ENCODE results near the gene ADAMTS17.

The ADAMTS17 gene

DNA sequence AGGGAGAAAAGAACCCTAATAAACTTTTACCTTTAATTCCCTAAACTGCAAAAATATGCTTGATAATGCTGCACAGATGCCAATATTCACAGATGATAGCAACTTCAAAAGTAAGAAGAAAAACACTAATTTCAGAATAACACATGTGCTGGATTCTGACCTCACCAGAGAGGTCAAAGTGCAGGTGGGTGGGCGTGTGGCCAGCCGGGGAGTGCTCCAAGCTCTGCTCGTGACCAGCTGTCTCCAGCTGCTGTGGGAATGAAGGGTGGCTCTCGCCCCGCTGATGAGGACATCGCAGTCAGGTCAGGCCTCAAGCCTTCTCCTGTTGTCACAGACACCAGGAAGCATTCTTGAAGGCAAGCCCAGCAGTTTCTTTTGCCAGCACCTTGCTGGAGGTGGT is 57.1 kb downstream of the ADAMTS17 start:
- no peak for DNase-seq (ENCODE audit: low read depth)
- TF ChIP-seq MAX (IDR thresholded peaks at IDR 0.05; ENCODE audit: low read depth, low read length) (no peak), MYC (IDR thresholded peaks at IDR 0.05; ENCODE audit: low read depth, low read length) (no peak), POLR2A (IDR thresholded peaks at IDR 0.05; ENCODE audit: extremely low read depth, insufficient read length) (no peak)
- TF ChIP-seq, protein P1, sequence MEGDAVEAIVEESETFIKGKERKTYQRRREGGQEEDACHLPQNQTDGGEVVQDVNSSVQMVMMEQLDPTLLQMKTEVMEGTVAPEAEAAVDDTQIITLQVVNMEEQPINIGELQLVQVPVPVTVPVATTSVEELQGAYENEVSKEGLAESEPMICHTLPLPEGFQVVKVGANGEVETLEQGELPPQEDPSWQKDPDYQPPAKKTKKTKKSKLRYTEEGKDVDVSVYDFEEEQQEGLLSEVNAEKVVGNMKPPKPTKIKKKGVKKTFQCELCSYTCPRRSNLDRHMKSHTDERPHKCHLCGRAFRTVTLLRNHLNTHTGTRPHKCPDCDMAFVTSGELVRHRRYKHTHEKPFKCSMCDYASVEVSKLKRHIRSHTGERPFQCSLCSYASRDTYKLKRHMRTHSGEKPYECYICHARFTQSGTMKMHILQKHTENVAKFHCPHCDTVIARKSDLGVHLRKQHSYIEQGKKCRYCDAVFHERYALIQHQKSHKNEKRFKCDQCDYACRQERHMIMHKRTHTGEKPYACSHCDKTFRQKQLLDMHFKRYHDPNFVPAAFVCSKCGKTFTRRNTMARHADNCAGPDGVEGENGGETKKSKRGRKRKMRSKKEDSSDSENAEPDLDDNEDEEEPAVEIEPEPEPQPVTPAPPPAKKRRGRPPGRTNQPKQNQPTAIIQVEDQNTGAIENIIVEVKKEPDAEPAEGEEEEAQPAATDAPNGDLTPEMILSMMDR (IDR thresholded peaks at IDR 0.05; ENCODE audit: low read depth, low read length) = no peak
- no peak overlapping the region for H3K4me3 ChIP-seq (ENCODE audit: low read depth, low read length)

GRCh38 chr15:100284191-100284590 is 57.6 kb downstream of the ADAMTS17 start:
- TF ChIP-seq MYC (IDR thresholded peaks at IDR 0.05; ENCODE audit: low read depth, low read length) = no peak
- TF ChIP-seq POLR2A (IDR thresholded peaks at IDR 0.05; ENCODE audit: extremely low read depth, insufficient read length) = no peak
- TF ChIP-seq MAX (IDR thresholded peaks at IDR 0.05; ENCODE audit: low read depth, low read length) = no peak
- TF ChIP-seq, protein P1 (IDR thresholded peaks at IDR 0.05; ENCODE audit: low read depth, low read length) = no peak
- H3K4me3 ChIP-seq (ENCODE audit: low read depth, low read length) = no peak overlapping the region
- no peak for DNase-seq (ENCODE audit: low read depth)

DNA sequence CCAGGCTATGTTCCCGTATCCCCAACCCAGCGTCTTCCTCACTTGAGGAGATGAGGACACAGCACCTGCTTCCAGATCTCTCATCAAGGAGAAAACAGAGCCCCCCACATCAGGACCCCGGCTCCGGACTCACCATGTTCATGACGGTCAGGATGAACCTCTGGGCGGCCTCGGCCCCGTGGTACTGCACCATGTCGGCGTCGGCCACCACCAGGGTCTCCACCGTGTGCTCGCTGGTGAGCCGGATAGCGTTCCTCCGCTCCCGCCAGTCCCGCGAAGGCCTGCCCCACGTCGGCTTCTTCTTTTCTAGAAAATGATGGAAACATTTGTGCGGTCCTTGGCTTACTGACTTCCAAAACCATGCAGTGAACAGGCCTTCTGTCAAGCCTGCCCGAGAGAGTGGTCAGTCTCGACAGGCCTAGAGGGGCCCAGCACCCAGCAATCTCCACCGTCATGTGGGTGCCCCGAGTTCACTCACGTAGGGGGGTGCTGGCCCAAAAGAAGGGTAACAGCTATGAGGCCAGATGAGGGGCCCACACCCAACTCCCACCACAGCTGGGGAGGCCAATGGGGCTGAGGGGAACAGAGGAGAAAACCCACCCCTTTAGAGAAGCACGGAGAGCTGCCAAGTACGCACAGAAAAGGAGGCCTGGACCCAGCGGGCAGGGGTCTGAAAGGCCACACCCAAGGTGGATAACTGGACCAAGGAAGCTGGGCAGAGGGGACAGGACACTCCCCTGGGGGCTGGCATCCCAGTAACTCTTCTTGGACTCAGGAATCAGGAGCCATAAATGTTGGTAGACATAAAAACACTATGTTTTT is 60.5 kb downstream of the ADAMTS17 start:
- H3K4me3 ChIP-seq (ENCODE audit: low read depth, low read length) = no peak overlapping the region
- no peak for TF ChIP-seq MAX (IDR thresholded peaks at IDR 0.05; ENCODE audit: low read depth, low read length)
- DNase-seq (ENCODE audit: low read depth) = no peak

GRCh38 chr15:100279849-100280248 is 61.9 kb downstream of the ADAMTS17 start:
- DNase-seq (ENCODE audit: low read depth) = no peak
- TF ChIP-seq, protein P1 (IDR thresholded peaks at IDR 0.05; ENCODE audit: low read depth, low read length) = no peak
- TF ChIP-seq MYC (IDR thresholded peaks at IDR 0.05; ENCODE audit: low read depth, low read length) (no peak), MAX (IDR thresholded peaks at IDR 0.05; ENCODE audit: low read depth, low read length) (no peak), POLR2A (IDR thresholded peaks at IDR 0.05; ENCODE audit: extremely low read depth, insufficient read length) (no peak)
- no peak overlapping the region for H3K4me3 ChIP-seq (ENCODE audit: low read depth, low read length)

- H3K4me3 ChIP-seq (ENCODE audit: low read depth, low read length) = no peak overlapping the region
- TF ChIP-seq MYC (IDR thresholded peaks at IDR 0.05; ENCODE audit: low read depth, low read length) = no peak
- TF ChIP-seq, protein P1 (IDR thresholded peaks at IDR 0.05; ENCODE audit: low read depth, low read length) = no peak
- TF ChIP-seq MAX (IDR thresholded peaks at IDR 0.05; ENCODE audit: low read depth, low read length) = no peak
- no peak for TF ChIP-seq POLR2A (IDR thresholded peaks at IDR 0.05; ENCODE audit: extremely low read depth, insufficient read length)
- DNase-seq (ENCODE audit: low read depth) = no peak
These were observed 62.3 kb downstream of the ADAMTS17 start for GRCh38 chr15:100279446-100279845.

DNA sequence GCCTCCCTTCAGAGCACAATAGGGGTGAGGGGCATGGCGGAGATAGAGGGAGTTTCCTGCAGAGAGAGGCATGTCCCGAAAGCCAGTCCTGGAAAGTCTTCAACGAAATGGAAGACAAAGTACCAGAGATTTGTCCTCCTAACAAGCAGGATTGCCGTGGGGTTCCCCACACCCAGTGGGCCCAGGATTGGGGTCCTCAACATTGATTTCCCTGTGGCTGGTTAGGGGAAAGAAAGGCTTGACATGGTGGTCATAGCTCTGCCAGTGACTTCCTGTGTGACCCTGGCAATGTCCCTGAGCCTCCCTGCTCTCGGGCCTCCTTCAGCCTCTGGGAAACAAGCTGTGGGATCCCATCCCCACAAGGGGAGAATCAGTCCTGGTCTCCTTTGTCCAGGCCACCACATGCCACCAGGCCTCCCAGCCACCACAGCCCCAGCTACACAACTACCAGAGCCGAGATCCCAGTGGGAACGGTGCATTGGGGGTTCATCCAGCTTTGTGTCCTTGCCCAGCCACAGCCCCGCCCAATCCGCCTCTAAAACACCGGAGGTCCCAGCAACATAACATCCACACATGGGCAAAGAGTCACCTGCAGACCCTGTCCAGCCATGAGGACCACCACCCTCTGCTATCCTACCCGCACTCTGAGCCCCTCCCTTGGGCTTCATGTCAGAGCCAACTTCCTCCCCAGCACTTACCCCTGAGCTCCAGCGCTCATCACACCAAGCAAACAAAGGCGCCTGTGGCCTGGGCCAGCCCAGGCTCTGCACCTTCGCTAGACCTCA is 63.0 kb downstream of the ADAMTS17 start:
- no peak for DNase-seq (ENCODE audit: low read depth)
- TF ChIP-seq POLR2A (IDR thresholded peaks at IDR 0.05; ENCODE audit: extremely low read depth, insufficient read length) = no peak
- TF ChIP-seq MAX (IDR thresholded peaks at IDR 0.05; ENCODE audit: low read depth, low read length) = no peak
- no peak for TF ChIP-seq MYC (IDR thresholded peaks at IDR 0.05; ENCODE audit: low read depth, low read length)
- TF ChIP-seq, protein P1 (IDR thresholded peaks at IDR 0.05; ENCODE audit: low read depth, low read length) = no peak
- H3K4me3 ChIP-seq (ENCODE audit: low read depth, low read length) = no peak overlapping the region
